ENCODE measurements around the gene DIAPH1.
A peak's percentile ranks its signal among the peaks of the same experiment; 100 is the strongest.

DIAPH1 gene

GRCh38 chr5:141609044-141609443 is 9.8 kb downstream of the DIAPH1 start:
- DNase-seq, result no peak

GRCh38 chr5:141608557-141608956 is 10.2 kb downstream of the DIAPH1 start:
- DNase-seq, result no peak

GRCh38 chr5:141608046-141608445 is 10.8 kb downstream of the DIAPH1 start:
- no peak for DNase-seq

GRCh38 chr5:141605523-141606277 is 13.1 kb downstream of the DIAPH1 start:
- peak; percentile 71 for DNase-seq

- DNase-seq, result peak; percentile 21
These were observed 14.7 kb downstream of the DIAPH1 start for GRCh38 chr5:141603923-141604717.

GRCh38 chr5:141602606-141603005 is 16.2 kb downstream of the DIAPH1 start:
- no peak for DNase-seq

GRCh38 chr5:141598391-141599345 is 20.1 kb downstream of the DIAPH1 start:
- no peak for DNase-seq

GRCh38 chr5:141597814-141598213 is 21.0 kb downstream of the DIAPH1 start:
- no peak for DNase-seq

- no peak for DNase-seq
These were observed 21.4 kb downstream of the DIAPH1 start for GRCh38 chr5:141597394-141597793.

- DNase-seq, result no peak
These were observed 21.9 kb downstream of the DIAPH1 start for GRCh38 chr5:141596867-141597266.

- no peak for DNase-seq
These were observed 28.7 kb downstream of the DIAPH1 start for GRCh38 chr5:141590127-141590526.

- DNase-seq, result no peak
These were observed 32.6 kb downstream of the DIAPH1 start for GRCh38 chr5:141586246-141586645.

GRCh38 chr5:141585594-141585993 is 33.2 kb downstream of the DIAPH1 start:
- DNase-seq, result no peak

- no peak for DNase-seq
These were observed 44.7 kb downstream of the DIAPH1 start for GRCh38 chr5:141574122-141574510.

GRCh38 chr5:141573489-141574121 is 45.2 kb downstream of the DIAPH1 start:
- DNase-seq, result no peak

- no peak for DNase-seq
These were observed 48.1 kb downstream of the DIAPH1 start for GRCh38 chr5:141570655-141571054.

GRCh38 chr5:141567513-141568117 is 51.2 kb downstream of the DIAPH1 start:
- no peak for DNase-seq

- no peak for DNase-seq
These were observed 52.8 kb downstream of the DIAPH1 start for GRCh38 chr5:141565826-141566570.

GRCh38 chr5:141564216-141564692 is 54.5 kb downstream of the DIAPH1 start:
- peak; percentile 70 for DNase-seq

- DNase-seq, result no peak
These were observed 57.9 kb downstream of the DIAPH1 start for GRCh38 chr5:141560725-141561483.

Measured in stimulated activated CD4-positive, alpha-beta T cell treated with anti-CD3 and anti-CD28 coated beads, Interleukin-15, amount 100 ng/mL, for 24 hours (primary cell).